ENCODE results near the gene DPP9.

DNA sequence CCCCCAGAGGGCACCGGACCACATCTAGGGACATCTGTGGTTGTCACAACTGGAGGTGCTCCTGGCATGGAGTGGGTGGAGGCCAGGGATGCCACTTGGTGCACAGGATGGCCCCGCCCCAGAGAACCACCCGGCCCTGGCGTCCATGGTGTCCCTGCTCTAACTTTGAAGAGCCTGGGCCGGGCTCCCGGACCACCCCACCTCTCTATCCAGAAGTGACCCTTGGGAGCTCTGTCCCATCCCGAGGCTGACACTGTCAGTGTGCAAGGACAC, 30.6 kb downstream of the DPP9 start:
- TF ChIP-seq CTCF (IDR thresholded peaks at IDR 0.05), result no peak
- no peak for TF ChIP-seq POLR2AphosphoS5 (IDR thresholded peaks at IDR 0.05)
- no peak for TF ChIP-seq POLR2A (IDR thresholded peaks at IDR 0.05)
